Natural killer cell (primary cell): ENCODE measurements around the gene FZD8. TPM values are rescaled to one million over a fixed set of nuclear protein-coding genes. Genes with fewer than 3 reads are reported as not detected.

ENCODE experiments used
- ATAC-seq, 3 donors: fragments of 150-1000 bp in 2 of 3; fragments of 200-7000 bp in 1 of 3; cut with Tn5 transposase; 1 replicate in 1 of 3; 2 replicates in 2 of 3; pipeline ENCODE4 v1.10.0; 2021; ENCODE audit warnings: mild to moderate bottlenecking in 2 of 3, moderate library complexity in 2 of 3
- DNase-seq, 2 donors: peaks; one replicate each; pipeline versions ENCODE4 v3.0.0 to v3.0.0-alpha.2; 2013 to 2021; ENCODE audit warnings: mixed read lengths in 1 of 2
- H3K27ac ChIP-seq: one replicate; pipeline ENCODE4 v1.5.1; 2013; ENCODE audit warnings: mild to moderate bottlenecking, low read length
- H3K27me3 ChIP-seq: one replicate; pipeline ENCODE4 v1.6.1; 2013; ENCODE audit warnings: low read length; ENCODE audit not compliant: control insufficient read depth, insufficient read depth
- H3K36me3 ChIP-seq: one replicate; pipeline ENCODE4 v1.6.1; 2013; ENCODE audit warnings: low read length; ENCODE audit not compliant: control insufficient read depth, insufficient read depth
- H3K4me1 ChIP-seq: one replicate; pipeline ENCODE4 v1.6.1; 2013; ENCODE audit warnings: low read length; ENCODE audit not compliant: control insufficient read depth, insufficient read depth
- H3K4me3 ChIP-seq: one replicate; pipeline ENCODE4 v1.5.1; 2013; ENCODE audit warnings: low read length
- H3K9me3 ChIP-seq: one replicate; pipeline ENCODE4 v1.6.1; 2013; ENCODE audit warnings: low read length; ENCODE audit not compliant: control insufficient read depth, insufficient read depth
- H3K27ac Mint-ChIP-seq, 2 donors: one replicate each; pipeline ENCODE4 v1.8.0; 2022; ENCODE audit warnings: mild to moderate bottlenecking in 2 of 2, mixed read lengths in 2 of 2, moderate library complexity in 1 of 2
- H3K27me3 Mint-ChIP-seq, 2 donors: one replicate each; pipeline ENCODE4 v1.8.0; 2022; ENCODE audit warnings: low read depth in 2 of 2, mixed read lengths in 2 of 2
- H3K36me3 Mint-ChIP-seq: one replicate; pipeline ENCODE4 v1.8.0; 2022; ENCODE audit warnings: mixed read lengths
- H3K4me1 Mint-ChIP-seq, 2 donors: one replicate each; pipeline ENCODE4 v1.8.0; 2022; ENCODE audit warnings: mixed read lengths in 2 of 2
- H3K4me3 Mint-ChIP-seq: one replicate; pipeline ENCODE4 v1.8.0; 2022; ENCODE audit warnings: mild to moderate bottlenecking, moderate library complexity, mixed read lengths
- H3K9me3 Mint-ChIP-seq, 2 donors: one replicate each; pipeline ENCODE4 v1.8.0; 2022; ENCODE audit warnings: mixed read lengths in 2 of 2
- WGBS: methylation state at CpG from one replicate; pipeline ENCODE4 v1.1.7; 2013; ENCODE audit warnings: missing lambda C conversion rate; ENCODE audit not compliant: insufficient coverage; 5-methylcytosine and 5-hydroxymethylcytosine counted together
- intact Hi-C: fragments of 100-400 bp; cut with micrococcal nuclease; formaldehyde crosslinking; loops from one replicate; pipeline ENCODE4 v1.14.2; 2022
- total RNA-seq, 4 donors: library from RNA; stranded (reverse); fragments of 120-200 nt in 1 of 4; gene quantifications; one replicate each; pipeline versions ENCODE4 v1.2.3 to v1.2.4, GENCODE V29; 2013 to 2022
- TF ChIP-seq, protein P1 (sequence below): fragments of 200-600 bp; IDR thresholded peaks from one replicate; pipeline ENCODE4 v1.8.0; 2022; ENCODE audit warnings: antibody characterized with exemption

The FZD8 gene
- total RNA-seq, 3 donors from 2014 or later (not counting 1 experiment from before 2014, with no cell fraction given) = 0.85 to 1.4 (median 1.4) TPM

DNA sequence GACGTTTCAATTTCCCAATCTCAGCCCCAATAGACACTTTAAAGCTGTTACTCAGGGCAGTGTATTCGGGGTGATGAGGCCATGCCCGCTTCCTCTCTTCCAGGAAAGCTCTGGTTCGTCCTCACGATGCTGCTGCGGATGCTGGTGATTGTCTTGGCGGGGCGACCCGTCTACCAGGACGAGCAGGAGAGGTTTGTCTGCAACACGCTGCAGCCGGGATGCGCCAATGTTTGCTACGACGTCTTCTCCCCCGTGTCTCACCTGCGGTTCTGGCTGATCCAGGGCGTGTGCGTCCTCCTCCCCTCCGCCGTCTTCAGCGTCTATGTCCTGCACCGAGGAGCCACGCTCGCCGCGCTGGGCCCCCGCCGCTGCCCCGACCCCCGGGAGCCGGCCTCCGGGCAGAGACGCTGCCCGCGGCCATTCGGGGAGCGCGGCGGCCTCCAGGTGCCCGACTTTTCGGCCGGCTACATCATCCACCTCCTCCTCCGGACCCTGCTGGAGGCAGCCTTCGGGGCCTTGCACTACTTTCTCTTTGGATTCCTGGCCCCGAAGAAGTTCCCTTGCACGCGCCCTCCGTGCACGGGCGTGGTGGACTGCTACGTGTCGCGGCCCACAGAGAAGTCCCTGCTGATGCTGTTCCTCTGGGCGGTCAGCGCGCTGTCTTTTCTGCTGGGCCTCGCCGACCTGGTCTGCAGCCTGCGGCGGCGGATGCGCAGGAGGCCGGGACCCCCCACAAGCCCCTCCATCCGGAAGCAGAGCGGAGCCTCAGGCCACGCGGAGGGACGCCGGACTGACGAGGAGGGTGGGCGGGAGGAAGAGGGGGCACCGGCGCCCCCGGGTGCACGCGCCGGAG lies 34.4 kb downstream of the FZD8 start:
- H3K36me3 Mint-ChIP-seq = no peaks in the 10 kb centered on the region

DNA sequence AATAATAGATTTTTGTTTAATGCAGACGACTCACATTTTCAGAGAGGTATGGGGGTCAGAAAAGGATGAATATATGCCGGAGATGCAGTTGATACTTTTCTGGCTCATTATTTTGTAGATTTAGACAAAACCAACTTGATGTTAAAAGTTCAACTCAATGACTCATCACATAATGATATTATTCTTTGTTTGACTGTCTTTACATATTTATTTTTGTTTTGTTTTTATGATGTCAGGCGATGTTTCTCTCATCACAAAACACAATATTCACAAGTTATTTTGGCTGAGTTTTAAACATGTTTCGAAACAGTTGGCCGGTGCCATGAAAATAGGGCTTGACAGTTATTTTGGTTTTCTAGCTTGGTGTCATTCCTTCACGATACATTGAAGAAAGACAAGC lies 35.7 kb downstream of the FZD8 start:
- Histone ChIP-seq H3K9me3 (no peaks in the 10 kb centered on the region), H3K27me3 (peaks cover 13% of the 10 kb centered on the region), H3K4me1 (peaks cover 9% of the 10 kb centered on the region), H3K4me3 (no peak overlapping the region), H3K27ac (no peak overlapping the region), H3K36me3 (no peaks in the 10 kb centered on the region)
- no peak overlapping the region for H3K27ac Mint-ChIP-seq
- TF ChIP-seq, protein P1, sequence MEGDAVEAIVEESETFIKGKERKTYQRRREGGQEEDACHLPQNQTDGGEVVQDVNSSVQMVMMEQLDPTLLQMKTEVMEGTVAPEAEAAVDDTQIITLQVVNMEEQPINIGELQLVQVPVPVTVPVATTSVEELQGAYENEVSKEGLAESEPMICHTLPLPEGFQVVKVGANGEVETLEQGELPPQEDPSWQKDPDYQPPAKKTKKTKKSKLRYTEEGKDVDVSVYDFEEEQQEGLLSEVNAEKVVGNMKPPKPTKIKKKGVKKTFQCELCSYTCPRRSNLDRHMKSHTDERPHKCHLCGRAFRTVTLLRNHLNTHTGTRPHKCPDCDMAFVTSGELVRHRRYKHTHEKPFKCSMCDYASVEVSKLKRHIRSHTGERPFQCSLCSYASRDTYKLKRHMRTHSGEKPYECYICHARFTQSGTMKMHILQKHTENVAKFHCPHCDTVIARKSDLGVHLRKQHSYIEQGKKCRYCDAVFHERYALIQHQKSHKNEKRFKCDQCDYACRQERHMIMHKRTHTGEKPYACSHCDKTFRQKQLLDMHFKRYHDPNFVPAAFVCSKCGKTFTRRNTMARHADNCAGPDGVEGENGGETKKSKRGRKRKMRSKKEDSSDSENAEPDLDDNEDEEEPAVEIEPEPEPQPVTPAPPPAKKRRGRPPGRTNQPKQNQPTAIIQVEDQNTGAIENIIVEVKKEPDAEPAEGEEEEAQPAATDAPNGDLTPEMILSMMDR = no peak
- peaks cover 18 to 50% of the 10 kb centered on the region in 2 donors for H3K27me3 Mint-ChIP-seq
- WGBS = 93% methylated on average over 3 of the region's 6 CpGs
- H3K36me3 Mint-ChIP-seq = no peaks in the 10 kb centered on the region
- H3K4me1 Mint-ChIP-seq = peaks cover 0 to 9% of the 10 kb centered on the region in 2 donors
- intact Hi-C loops = no loop called here
- no peak overlapping the region for H3K4me3 Mint-ChIP-seq
- DNase-seq = no peak
- ATAC-seq = no peak
- H3K9me3 Mint-ChIP-seq = no peaks in the 10 kb centered on the region

More for the DNA sequence above, 34.4 kb downstream of the FZD8 start:
- Mint-ChIP-seq H3K9me3 (no peaks in the 10 kb centered on the region), H3K27ac (no peak overlapping the region), H3K4me1 (peaks cover 0 to 9% of the 10 kb centered on the region in 2 donors), H3K4me3 (peak overlapping the region; percentile 81), H3K27me3 (peaks cover 19 to 61% of the 10 kb centered on the region in 2 donors)
- ATAC-seq = peak in 1 of 3 donors; percentile 52
- Histone ChIP-seq H3K27me3 (peaks cover 9% of the 10 kb centered on the region), H3K4me1 (peaks cover 9% of the 10 kb centered on the region), H3K4me3 (no peak overlapping the region), H3K9me3 (no peaks in the 10 kb centered on the region), H3K27ac (no peak overlapping the region), H3K36me3 (no peaks in the 10 kb centered on the region)
- TF ChIP-seq, protein P1 = no peak
- 12% methylated on average over 78 of the region's 78 CpGs for WGBS
- no peak for DNase-seq
- intact Hi-C loops = no loop called here

DNA sequence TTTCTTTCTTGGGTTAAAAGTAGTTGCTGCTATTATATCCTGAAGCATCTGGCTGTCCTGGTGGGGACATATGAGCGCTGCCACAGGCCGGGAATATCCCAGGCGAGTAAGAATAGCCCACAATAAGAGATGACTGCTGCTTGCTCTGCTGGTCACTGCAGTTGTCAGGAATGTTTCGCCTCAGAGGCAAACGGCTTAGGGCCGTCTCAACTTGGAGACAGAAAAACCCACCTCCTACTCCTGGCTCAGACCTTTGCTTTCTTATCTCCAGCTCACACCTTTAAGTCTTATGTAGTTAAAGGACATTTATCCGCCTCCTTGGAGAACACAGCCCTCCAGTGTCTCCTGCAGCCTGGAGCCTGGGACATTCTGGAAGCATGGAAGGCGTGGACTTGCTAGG lies 36.9 kb downstream of the FZD8 start, which contains the start of gene GJD4:
Gene GJD4 (plus strand): TSS at position 151 of the 400 bp plus-strand sequence. CDS start 227 bp downstream, at position 378.
- H3K36me3 Mint-ChIP-seq = no peaks in the 10 kb centered on the region
- Histone ChIP-seq H3K4me3 (no peak within 1 kb of the TSS), H3K9me3 (no peaks in the 10 kb centered on the region), H3K36me3 (no peaks in the 10 kb centered on the region), H3K27me3 (peaks cover 14% of the 10 kb centered on the region), H3K27ac (no peak within 1 kb of the TSS), H3K4me1 (peaks cover 9% of the 10 kb centered on the region)
- TF ChIP-seq, protein P1 = no peak
- ATAC-seq (no peak), DNase-seq (no peak)
- peaks cover 0 to 9% of the 10 kb centered on the region in 2 donors for H3K4me1 Mint-ChIP-seq
- no peak within 1 kb of the TSS for H3K4me3 Mint-ChIP-seq
- 65% methylated on average over 8 of the region's 8 CpGs for WGBS
- no peak within 1 kb of the TSS for H3K27ac Mint-ChIP-seq
- peaks cover 23 to 44% of the 10 kb centered on the region in 2 donors for H3K27me3 Mint-ChIP-seq
- no peaks in the 10 kb centered on the region for H3K9me3 Mint-ChIP-seq
- intact Hi-C loops = no loop called here
